Inflammatory macrophage treated with lipopolysaccharide for 1 hour (primary cell): Measurements from ENCODE around the gene DDX59.
"Not testable (repeated sequence)": the region's sequence is repeated elsewhere in the genome, so short reads cannot be mapped to it uniquely, and the experiment has no call there.

ENCODE experiments used
- DNase-seq, 2 donors: peaks; one replicate each; pipeline ENCODE4 v3.0.0-alpha.2; 2020 to 2022

DDX59 gene

GRCh38 chr1:200670242-200671118, 773 bp upstream of the DDX59 start:
- DNase-seq, result peak in 1 of 2 donors; percentile 72

- DNase-seq, result peak in 1 of 2 donors; percentile 5
Measured at GRCh38 chr1:200668514-200669313, 993 bp downstream of the DDX59 start.

- DNase-seq, result no peak
Measured at GRCh38 chr1:200666309-200666708, 3.4 kb downstream of the DDX59 start.

GRCh38 chr1:200665861-200666260, 3.8 kb downstream of the DDX59 start:
- DNase-seq, result no peak

GRCh38 chr1:200660719-200661118, 9.0 kb downstream of the DDX59 start:
- no peak for DNase-seq

GRCh38 chr1:200659269-200659668, 10.4 kb downstream of the DDX59 start:
- DNase-seq, result no peak

GRCh38 chr1:200658037-200658818, 11.5 kb downstream of the DDX59 start:
- DNase-seq, result peak in 1 of 2 donors; percentile 44

- DNase-seq, result peak in 1 of 2 donors; percentile 30
Measured at GRCh38 chr1:200654660-200655059, 15.0 kb downstream of the DDX59 start.

GRCh38 chr1:200653022-200653462, 16.7 kb downstream of the DDX59 start:
- DNase-seq, result no peak

GRCh38 chr1:200652378-200652777, 17.3 kb downstream of the DDX59 start:
- no peak for DNase-seq

GRCh38 chr1:200646515-200646914, 23.2 kb downstream of the DDX59 start:
- peak; percentile 73 to 86 for DNase-seq

GRCh38 chr1:200644021-200644420, 25.7 kb downstream of the DDX59 start:
- DNase-seq, result no peak

GRCh38 chr1:200642481-200642880, 27.2 kb downstream of the DDX59 start:
- DNase-seq, result peak; percentile 86 to 93

GRCh38 chr1:200640963-200641401, 28.7 kb downstream of the DDX59 start:
- DNase-seq, result peak in 1 of 2 donors; percentile 45

- no peak for DNase-seq
Measured at GRCh38 chr1:200640373-200640962, 29.2 kb downstream of the DDX59 start.

- DNase-seq, result no peak
Measured at GRCh38 chr1:200638073-200638472, 31.6 kb downstream of the DDX59 start.

GRCh38 chr1:200636681-200637080, 33.0 kb downstream of the DDX59 start:
- DNase-seq, result no peak

- DNase-seq, result no peak
Measured at GRCh38 chr1:200634261-200635122, 35.2 kb downstream of the DDX59 start.

GRCh38 chr1:200631375-200631774, 38.3 kb downstream of the DDX59 start:
- no peak for DNase-seq

- DNase-seq, result not testable (repeated sequence)
Measured at GRCh38 chr1:200630515-200630899, 39.2 kb downstream of the DDX59 start.

- DNase-seq, result no peak
Measured at GRCh38 chr1:200629876-200630514, 39.7 kb downstream of the DDX59 start.
